ENCODE data around the gene SVOP. TPM values are rescaled to one million over a fixed set of nuclear protein-coding genes. Genes with fewer than 3 reads are reported as not detected.
"Not testable (repeated sequence)": the region's sequence is repeated elsewhere in the genome, so short reads cannot be mapped to it uniquely, and the experiment has no call there.

The SVOP gene
- total RNA-seq, 4 donors from 2014 or later: not detected

DNA sequence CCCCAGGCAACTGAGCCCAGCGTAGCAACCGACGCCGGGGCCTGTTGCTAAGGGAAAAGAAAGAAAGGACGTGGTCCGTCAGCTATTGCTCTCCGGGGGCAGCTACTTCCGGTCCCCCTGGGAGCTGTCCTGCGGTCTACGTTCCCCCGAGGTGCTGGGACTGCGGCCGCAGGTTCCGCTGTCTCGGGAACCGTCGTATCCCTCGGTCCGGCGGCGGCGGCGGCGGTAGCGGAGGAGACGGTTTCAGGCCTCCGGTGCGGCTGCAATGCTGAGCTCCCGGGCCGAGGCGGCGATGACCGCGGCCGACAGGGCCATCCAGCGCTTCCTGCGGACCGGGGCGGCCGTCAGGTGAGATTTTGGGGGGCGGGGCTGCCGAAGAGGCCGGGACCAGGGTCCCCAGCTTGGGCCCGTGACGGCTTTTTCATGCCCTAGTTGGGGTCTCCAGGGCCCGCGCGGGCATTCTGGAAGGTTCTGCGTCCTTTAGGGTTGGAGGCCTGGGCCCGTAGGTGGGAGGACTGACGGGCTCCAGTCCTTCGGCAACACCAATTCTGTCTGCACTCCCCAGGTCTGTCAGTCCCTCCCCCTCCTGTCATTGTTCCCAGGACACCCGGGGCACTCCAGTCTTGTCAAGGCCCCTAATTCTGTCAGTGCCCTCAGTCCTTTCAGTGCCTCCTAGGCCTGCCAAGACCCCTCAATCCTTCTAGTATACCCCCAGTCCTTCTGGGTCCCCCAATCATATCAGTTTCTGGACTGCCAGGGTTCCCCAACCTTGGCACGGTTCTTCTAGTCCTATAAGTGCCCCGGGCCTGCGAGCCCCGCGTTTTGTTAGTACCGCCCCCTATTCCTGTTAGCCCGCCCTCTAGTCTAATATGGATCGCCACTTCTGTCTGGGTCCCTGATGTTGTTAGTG is 31.8 kb upstream of the SVOP start, which contains the start of gene USP30:
Gene USP30, plus strand, starts transcription at position 163 of the 910 bp plus-strand sequence. Its CDS starts 103 bp downstream, at position 266.
- TF ChIP-seq, protein P1, sequence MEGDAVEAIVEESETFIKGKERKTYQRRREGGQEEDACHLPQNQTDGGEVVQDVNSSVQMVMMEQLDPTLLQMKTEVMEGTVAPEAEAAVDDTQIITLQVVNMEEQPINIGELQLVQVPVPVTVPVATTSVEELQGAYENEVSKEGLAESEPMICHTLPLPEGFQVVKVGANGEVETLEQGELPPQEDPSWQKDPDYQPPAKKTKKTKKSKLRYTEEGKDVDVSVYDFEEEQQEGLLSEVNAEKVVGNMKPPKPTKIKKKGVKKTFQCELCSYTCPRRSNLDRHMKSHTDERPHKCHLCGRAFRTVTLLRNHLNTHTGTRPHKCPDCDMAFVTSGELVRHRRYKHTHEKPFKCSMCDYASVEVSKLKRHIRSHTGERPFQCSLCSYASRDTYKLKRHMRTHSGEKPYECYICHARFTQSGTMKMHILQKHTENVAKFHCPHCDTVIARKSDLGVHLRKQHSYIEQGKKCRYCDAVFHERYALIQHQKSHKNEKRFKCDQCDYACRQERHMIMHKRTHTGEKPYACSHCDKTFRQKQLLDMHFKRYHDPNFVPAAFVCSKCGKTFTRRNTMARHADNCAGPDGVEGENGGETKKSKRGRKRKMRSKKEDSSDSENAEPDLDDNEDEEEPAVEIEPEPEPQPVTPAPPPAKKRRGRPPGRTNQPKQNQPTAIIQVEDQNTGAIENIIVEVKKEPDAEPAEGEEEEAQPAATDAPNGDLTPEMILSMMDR (IDR thresholded peaks at IDR 0.05): no peak
- TF ChIP-seq POLR2A (IDR thresholded peaks at IDR 0.05): no peak
- peak within 1 kb of the TSS; percentile 78 for H3K4me3 ChIP-seq (ENCODE audit: low read depth, poor library complexity, severe bottlenecking)
- DNase-seq (ENCODE audit: low spot score in 2 of 2): peak; percentile 75 to 96
- 0% methylated on average over 30 to 60 of the region's 61 CpGs for WGBS, 2 donors
- intact Hi-C loops (cut with DNase I; ENCODE audit: low total_unique reads): no loop called here

DNA sequence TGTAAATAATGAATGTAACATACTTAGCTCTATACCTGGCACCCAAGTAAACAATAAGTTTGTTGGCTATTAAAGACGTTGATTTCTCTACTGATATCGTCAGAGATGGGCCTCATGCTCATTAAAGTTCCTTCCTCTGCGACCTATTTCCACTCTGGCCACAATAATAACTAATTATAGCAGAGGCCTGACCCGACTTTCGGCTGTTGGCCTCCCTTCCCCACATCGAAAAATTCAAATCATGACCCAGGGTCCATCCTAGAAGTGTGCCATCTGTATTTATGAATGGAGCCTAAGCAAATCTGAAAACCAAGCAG is 31.2 kb upstream of the SVOP start:
- no peak for DNase-seq (ENCODE audit: low spot score in 2 of 2)
- no peak for TF ChIP-seq POLR2A (IDR thresholded peaks at IDR 0.05)
- TF ChIP-seq, protein P1 (IDR thresholded peaks at IDR 0.05): no peak
- H3K4me3 ChIP-seq (ENCODE audit: low read depth, poor library complexity, severe bottlenecking): peak overlapping the region; percentile 78
- intact Hi-C loops (cut with DNase I; ENCODE audit: low total_unique reads): no loop called here
- 11 to 17% methylated on average over 6 of the region's 6 CpGs for WGBS, 2 donors

GRCh38 chr12:109049794-109050193 is 28.9 kb upstream of the SVOP start:
- H3K4me3 ChIP-seq (ENCODE audit: low read depth, poor library complexity, severe bottlenecking); intact Hi-C loops (cut with DNase I; ENCODE audit: low total_unique reads); DNase-seq (ENCODE audit: low spot score in 2 of 2): not testable (repeated sequence)
- 71 to 82% methylated on average over 8 of the region's 8 CpGs for WGBS, 2 donors

GRCh38 chr12:109048706-109049105 is 27.8 kb upstream of the SVOP start:
- intact Hi-C loops (cut with DNase I; ENCODE audit: low total_unique reads); DNase-seq (ENCODE audit: low spot score in 2 of 2); H3K4me3 ChIP-seq (ENCODE audit: low read depth, poor library complexity, severe bottlenecking): not testable (repeated sequence)
- WGBS, 2 donors: 78 to 84% methylated on average over 3 of the region's 3 CpGs

GRCh38 chr12:109047081-109047805 is 26.4 kb upstream of the SVOP start:
- TF ChIP-seq POLR2A (IDR thresholded peaks at IDR 0.05): no peak
- TF ChIP-seq, protein P1 (IDR thresholded peaks at IDR 0.05): no peak
- no peak overlapping the region for H3K4me3 ChIP-seq (ENCODE audit: low read depth, poor library complexity, severe bottlenecking)
- DNase-seq (ENCODE audit: low spot score in 2 of 2): no peak
- intact Hi-C loops (cut with DNase I; ENCODE audit: low total_unique reads): no loop called here
- whole genome bisulfite sequencing, 2 donors: 80 to 81% methylated on average over 8 of the region's 8 CpGs

GRCh38 chr12:109044241-109044640 is 23.4 kb upstream of the SVOP start:
- DNase-seq (ENCODE audit: low spot score in 2 of 2): no peak
- intact Hi-C loops (cut with DNase I; ENCODE audit: low total_unique reads): no loop called here
- TF ChIP-seq, protein P1 (IDR thresholded peaks at IDR 0.05): no peak
- no peak for TF ChIP-seq POLR2A (IDR thresholded peaks at IDR 0.05)
- WGBS, 2 donors: 85 to 88% methylated on average over 5 of the region's 5 CpGs
- no peak overlapping the region for H3K4me3 ChIP-seq (ENCODE audit: low read depth, poor library complexity, severe bottlenecking)

All from lower leg skin (tissue), 4 donors.